GM19455 (cell line): ENCODE results near the gene RPS15.

ENCODE experiments used
- ATAC-seq: cut with Tn5 transposase; IDR thresholded peaks from one replicate; pipeline ENCODE4 v1.9.1; 2021; ENCODE audit not compliant: unreplicated experiment

Gene RPS15

GRCh38 chr19:1401889-1402217 lies 36.3 kb upstream of the RPS15 start:
- no peak for ATAC-seq

- no peak for ATAC-seq
These were observed 35.7 kb upstream of the RPS15 start for GRCh38 chr19:1402411-1403070.

GRCh38 chr19:1406774-1407527 lies 31.2 kb upstream of the RPS15 start:
- peak; percentile 69 for ATAC-seq

GRCh38 chr19:1407528-1408299 lies 30.5 kb upstream of the RPS15 start, which contains the start of gene DAZAP1:
Gene DAZAP1 (plus strand): TSS chr19:1407586. CDS start chr19:1407774, 188 bp downstream.
- peak; percentile 32 for ATAC-seq

GRCh38 chr19:1408300-1409203 lies 29.6 kb upstream of the RPS15 start:
- peak; percentile 4 for ATAC-seq

- ATAC-seq: no peak
These were observed 28.8 kb upstream of the RPS15 start for GRCh38 chr19:1409204-1410005.

- no peak for ATAC-seq
These were observed 27.9 kb upstream of the RPS15 start for GRCh38 chr19:1410136-1410786.

- ATAC-seq: no peak
These were observed 27.4 kb upstream of the RPS15 start for GRCh38 chr19:1410789-1411188.

- ATAC-seq: no peak
These were observed 26.7 kb upstream of the RPS15 start for GRCh38 chr19:1411255-1412191.

- ATAC-seq: no peak
These were observed 25.8 kb upstream of the RPS15 start for GRCh38 chr19:1412323-1412923.

- no peak for ATAC-seq
These were observed 25.0 kb upstream of the RPS15 start for GRCh38 chr19:1412995-1413800.

GRCh38 chr19:1416014-1416841 lies 22.0 kb upstream of the RPS15 start:
- no peak for ATAC-seq

- no peak for ATAC-seq
These were observed 21.1 kb upstream of the RPS15 start for GRCh38 chr19:1417145-1417544.

- ATAC-seq: no peak
These were observed 20.3 kb upstream of the RPS15 start for GRCh38 chr19:1417681-1418495.

- no peak for ATAC-seq
These were observed 19.8 kb upstream of the RPS15 start for GRCh38 chr19:1418496-1418775.
